A549 (cell line): ENCODE data around the gene MRTFB.

Source experiments
- CTCF ChIP-seq: fragments of >200 bp; sonication (Bioruptor Twin); formaldehyde crosslinking; IDR thresholded peaks from 3 replicates; pipeline ENCODE4 v1.5.1; 2016
- KDM1A ChIP-seq: fragments of 200-600 bp; sonication (generic); IDR thresholded peaks from 2 replicates; pipeline ENCODE4 v1.6.1; 2016; ENCODE audit warnings: low read depth, mild to moderate bottlenecking
- NR3C1 ChIP-seq: fragments of >200 bp; sonication (Bioruptor Twin); formaldehyde crosslinking; IDR thresholded peaks from 3 replicates; pipeline ENCODE4 v1.6.1; 2017
- RAD21 ChIP-seq, 2 experiments: fragments of >200 bp in 1 of 2; sonication (Bioruptor Twin) in 1 of 2; formaldehyde crosslinking in 1 of 2; IDR thresholded peaks in 1 of 2; conservative IDR thresholded peaks in 1 of 2; 2 replicates in 1 of 2; 3 replicates in 1 of 2; pipeline ENCODE4 v1.6.1; 2012 to 2018; ENCODE audit warnings: inconsistent platforms in 1 of 2
- ZSCAN20 ChIP-seq: fragments of 250-450 bp; sonication (Bioruptor Pico); IDR thresholded peaks from 2 replicates; pipeline ENCODE4 v1.8.0; 2022; ENCODE audit warnings: mild to moderate bottlenecking, moderate library complexity

GRCh38 chr16:14026572-14027285, 44.4 kb upstream of the MRTFB start:
- no peak for TF ChIP-seq ZSCAN20
- no peak for TF ChIP-seq CTCF
- TF ChIP-seq RAD21 (conservative IDR thresholded peaks at IDR 0.05 in 1 of 2, IDR thresholded peaks at IDR 0.05 in 1 of 2), result no peak
- TF ChIP-seq KDM1A, result no peak
- no peak for TF ChIP-seq NR3C1
